GM18520 (cell line): ENCODE data around the gene MAP4K4.

Experiments used
- ATAC-seq: cut with Tn5 transposase; IDR thresholded peaks from one replicate; pipeline ENCODE4 v1.9.1; 2021; ENCODE audit not compliant: unreplicated experiment

MAP4K4 gene

DNA sequence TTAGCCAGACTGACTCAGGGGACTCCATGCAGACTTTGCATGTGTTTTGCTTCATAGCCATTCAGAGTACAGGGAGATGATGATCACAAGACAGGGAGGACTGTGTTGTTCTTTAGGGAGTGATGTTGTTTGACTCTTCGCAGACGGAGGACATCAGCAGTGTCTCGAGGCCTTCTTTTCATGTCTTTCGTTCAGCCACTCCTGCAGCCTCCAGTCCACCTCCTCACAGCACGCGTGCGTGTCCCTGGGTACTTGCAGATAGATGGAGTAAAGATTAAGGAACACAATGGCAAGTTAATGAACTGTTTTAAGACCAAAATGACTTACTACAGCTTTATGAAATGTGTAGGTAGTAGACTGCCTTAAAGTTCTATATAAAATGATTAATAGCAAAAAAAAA lies 114.7 kb downstream of the MAP4K4 start:
- ATAC-seq, result no peak

DNA sequence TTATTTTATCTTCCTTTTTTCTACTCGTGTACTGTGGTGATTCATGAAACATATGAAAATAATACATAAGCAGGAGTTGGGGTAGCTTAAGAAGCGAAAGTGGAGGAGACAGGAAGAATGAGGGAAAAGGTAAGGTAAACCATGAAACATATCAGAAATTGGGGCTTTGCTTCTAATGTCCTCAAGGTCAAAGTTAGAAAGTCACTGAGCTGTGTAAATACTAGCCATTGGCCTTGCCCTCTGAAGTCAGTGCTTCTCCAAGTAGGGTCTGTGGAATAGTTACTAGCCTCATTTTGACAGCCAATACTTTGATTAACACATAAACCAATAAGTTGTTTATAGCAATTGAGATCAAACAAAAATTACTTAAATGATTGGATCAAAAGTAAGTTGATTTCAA lies 117.2 kb downstream of the MAP4K4 start:
- ATAC-seq, result no peak

DNA sequence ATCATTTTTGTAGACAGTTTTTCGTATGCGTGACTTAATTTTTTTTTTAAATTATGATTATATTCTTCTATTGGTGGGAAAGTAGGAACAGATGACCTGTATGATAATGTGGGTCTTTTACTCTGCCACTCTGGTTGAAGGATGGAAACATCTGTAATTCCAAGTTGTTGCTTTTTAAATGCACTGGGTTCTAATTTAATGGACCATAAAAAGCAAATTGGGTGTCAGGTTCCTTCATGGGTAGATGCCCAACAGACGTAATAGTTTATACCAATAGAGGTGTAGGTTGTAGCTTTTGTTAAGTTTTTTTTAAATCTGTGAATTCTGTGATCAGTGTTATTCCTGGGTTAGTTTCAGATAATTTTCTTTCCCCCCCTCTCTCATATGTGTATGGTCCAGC lies 117.6 kb downstream of the MAP4K4 start:
- no peak for ATAC-seq

DNA sequence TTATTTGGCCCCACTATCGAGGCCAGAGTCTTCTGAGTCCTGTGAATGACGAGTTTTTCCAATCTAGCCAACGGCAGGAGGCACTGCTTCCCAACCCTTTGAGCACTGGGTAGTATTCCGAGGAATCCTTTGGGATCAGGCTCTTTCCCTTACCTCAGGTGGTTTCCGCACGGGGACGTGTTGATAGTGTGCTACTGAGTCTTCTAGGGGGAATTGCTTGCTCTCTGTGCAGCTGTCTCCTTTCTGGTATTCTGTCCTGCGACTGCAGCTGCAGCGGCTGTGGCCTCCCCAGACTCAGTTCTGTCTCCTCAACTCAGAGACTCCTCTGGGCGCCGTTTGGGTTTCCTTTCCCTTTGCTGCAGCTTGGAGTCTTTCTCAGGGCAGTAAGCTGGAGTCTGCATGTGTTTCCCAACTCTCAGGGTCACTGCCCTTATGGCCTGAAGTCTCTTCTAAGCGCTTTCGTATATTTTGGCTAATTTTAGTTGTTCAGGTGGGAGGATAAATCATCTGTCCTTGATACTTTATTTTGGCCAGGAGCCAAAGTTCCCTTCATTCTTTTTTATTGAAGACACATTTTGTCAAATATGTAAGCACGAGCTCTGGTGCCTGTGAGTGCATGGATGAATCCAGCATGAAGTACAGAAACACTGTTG lies 118.4 kb downstream of the MAP4K4 start:
- ATAC-seq, result no peak

DNA sequence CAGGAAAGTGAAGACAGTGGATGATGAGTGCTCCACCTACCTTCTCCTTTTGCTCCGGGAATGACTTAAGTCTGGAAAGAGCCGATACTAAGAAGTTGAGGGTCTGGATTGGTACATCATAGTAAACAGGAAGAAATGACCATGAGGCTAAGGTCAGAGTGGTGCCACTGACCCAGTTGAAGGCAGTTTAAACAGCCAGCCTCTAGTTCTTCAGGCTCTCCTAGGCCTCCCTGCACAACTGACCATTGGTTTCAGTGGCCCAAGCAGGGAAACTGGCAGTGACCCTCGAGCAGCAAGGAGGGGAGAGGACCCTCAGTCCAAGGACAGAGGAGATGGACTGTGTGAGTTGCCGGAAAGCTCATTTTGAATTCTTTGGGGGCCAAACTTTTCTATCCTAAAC lies 119.1 kb downstream of the MAP4K4 start:
- ATAC-seq, result no peak

DNA sequence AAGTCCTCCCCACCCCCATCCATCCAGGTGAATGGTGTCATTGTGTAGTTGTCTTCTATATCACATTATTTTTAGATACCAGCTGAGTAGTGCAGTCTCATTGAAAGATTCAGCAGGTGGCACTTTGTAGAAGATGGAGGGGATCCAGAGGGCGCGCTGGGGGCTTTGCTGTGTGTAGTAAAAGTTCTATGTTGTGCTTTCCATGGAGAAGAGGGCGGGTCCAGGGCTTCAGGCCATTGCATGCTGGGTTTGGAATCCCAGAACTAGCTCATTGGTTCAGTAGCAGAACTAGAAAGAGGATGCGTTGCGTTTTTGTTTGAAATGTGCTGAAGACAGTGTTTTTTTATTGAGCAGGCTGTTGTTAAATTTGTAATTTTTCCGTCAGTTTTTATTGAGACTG lies 120.0 kb downstream of the MAP4K4 start:
- ATAC-seq, result no peak

DNA sequence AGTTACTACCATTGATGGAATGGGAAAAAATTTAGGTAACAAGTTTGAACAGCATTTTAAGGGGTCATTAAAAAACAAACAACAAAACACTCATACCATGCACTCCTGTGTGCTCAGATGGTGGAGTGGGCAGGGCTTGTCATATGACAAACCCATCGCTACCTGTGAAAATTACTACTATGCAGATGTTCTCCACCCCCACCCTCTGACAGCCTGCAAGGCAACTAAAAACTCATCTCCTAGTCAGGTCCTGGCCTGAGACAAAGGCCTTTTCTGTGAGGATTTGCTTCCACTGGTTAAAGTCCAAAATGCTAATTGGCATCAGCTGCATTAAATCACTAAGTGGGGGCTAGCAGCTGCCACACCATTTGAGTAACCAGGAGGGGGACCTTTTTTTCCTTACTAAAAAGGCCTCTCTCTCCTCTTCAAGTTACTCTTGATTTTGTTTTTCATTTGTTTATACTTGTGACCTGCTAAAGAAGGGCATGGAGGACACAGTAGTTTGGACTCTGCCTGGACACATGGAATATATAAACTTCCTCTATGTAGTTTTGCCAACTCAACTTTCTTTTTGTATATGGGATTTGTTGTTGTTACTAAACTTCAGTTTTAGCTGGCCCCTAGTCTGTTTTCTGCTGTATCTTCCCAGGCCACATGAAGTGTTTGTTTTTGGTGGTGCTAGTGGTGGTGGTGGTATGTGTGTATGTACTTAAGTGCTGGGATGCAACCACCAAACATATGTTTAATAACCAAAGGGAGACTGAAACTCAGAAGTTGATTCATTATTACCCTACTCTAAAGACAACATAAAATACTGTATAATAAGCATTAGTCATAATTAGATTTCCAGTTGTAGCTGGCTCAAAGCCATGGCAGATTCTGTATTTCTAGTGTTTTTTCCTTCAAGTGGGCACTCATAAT lies 121.3 kb downstream of the MAP4K4 start:
- no peak for ATAC-seq

DNA sequence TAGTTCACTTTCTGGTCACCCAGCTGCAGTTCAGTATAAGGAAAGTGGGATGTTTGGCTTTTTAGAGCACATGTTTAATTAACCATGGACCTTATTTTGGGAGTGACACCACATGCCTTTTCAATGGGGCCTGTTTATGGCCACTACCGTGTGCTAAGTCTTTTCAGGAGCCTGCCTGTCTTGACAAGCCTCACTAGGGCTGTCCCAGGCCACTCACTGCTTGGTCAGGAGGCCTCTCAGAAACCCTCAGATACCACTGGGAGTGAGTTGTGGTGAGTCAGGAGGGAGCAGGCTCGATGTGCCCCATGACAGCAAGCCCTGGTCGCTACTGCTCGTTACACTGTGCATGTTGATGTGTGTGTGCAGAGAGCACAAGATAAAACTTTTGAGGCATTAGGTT lies 123.0 kb downstream of the MAP4K4 start:
- ATAC-seq, result no peak

DNA sequence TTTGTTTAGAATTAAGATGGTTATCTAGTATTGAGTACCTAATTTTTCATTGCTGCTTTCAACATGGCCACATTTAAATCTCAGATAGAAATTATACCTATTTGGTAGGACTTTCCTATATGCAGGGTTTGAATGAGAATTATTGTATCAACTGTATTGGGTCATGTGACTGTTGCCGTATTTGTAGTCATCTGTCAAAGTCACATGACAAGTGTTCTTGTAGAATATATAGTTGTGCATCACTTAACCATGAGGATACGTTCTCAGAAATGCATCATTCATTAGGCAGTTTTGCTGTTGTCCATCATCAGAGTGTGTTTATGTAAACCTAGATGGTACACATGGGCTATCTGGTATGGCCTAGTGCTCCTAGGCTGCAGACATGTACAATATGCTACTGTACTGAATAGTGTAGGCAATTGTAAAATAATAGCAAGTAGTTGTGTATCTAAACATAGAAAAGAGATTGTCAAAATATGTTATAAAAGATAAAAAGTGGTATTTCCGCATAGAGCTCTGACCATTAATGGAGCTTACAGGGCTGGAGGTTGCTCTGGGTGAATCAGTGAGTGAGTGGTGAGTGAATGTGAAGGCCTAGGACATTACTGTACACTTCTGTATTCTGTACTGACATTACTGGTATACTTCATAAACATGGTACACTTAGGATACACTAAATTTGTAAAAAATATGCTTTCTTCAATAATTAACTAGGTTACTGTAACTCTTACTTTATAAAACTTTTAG lies 123.7 kb downstream of the MAP4K4 start:
- ATAC-seq, result no peak

DNA sequence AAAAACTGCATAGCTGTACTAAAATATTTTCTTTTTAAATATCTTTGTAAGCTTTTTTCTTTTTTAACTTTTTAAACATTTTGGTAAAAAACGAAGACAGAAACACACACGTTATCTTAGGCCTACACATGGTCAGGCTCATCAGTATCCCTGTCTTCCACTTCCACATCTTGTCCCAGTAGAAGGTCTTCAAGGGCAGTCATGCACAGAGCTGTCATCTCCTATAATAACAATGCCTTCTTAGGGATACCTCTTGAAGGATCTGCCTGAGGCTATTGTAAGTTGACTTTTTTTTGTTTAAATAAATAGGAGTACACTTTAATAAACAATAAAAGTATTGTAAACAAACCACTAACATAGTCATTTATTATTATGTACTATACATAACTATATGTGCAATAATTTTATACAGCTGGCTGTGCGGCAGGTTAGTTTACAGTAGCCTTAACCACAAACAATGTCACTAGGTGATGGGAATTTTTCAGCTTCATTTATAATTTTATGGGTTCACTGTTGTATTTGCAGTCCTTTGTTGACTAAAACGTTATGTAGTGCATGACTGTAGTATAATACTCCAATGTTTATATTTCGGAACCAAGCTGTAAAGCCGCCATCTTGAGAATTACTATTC lies 124.4 kb downstream of the MAP4K4 start:
- ATAC-seq, result no peak

DNA sequence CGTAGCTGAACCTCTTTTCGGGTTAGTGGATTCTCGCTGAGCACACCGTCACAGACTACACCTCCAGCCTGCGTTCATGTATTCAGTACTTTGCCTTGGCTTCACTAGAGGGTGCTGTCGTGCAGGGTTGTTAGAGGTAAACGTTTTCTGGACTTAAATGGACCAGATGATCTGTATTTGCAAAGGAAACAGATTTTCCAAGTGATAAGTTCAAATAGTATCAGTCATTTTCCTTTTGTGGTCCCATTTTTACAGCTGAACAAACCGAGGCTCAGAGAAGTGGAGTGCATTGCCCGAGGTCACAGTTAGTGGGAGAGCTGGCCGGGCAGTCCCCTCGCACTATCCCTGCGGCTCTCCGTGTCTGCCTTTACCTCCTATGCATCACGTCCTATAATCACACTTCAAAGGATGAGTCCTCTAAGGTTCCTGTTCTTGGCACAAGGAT lies 125.9 kb downstream of the MAP4K4 start:
- no peak for ATAC-seq

DNA sequence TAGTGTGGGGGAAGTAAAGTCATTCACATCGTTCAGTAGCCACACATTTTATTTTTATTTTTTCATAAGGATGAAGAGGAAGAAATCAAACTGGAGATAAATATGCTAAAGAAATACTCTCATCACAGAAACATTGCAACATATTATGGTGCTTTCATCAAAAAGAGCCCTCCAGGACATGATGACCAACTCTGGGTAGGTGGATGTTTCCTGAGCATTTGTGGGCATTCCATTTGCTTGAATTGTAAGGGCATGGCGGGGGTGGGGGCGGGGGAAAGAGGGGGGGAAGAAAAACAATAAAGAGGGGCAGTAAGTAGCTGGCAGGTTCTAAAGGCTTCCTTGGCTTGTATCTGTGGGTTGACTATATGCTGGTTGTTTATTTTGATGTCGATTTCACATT lies 126.4 kb downstream of the MAP4K4 start:
- ATAC-seq, result no peak

DNA sequence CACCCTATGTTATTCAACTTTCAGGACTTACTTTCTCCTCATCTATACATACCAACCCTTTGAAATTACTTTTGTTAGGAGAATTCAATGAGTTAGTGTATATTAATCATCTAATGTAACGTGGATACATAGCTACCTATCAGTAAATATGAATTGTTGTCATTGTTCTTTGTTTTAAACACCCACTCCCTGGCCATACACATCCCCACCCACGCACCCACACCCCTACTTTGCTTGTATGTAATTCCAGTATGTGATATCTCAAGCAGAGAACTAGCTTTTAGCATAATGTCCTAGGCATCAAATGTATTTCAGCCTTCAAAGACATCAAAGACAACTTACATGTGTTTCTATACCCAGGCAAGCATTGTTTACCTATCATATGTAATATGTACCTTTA lies 129.2 kb downstream of the MAP4K4 start:
- ATAC-seq, result no peak

DNA sequence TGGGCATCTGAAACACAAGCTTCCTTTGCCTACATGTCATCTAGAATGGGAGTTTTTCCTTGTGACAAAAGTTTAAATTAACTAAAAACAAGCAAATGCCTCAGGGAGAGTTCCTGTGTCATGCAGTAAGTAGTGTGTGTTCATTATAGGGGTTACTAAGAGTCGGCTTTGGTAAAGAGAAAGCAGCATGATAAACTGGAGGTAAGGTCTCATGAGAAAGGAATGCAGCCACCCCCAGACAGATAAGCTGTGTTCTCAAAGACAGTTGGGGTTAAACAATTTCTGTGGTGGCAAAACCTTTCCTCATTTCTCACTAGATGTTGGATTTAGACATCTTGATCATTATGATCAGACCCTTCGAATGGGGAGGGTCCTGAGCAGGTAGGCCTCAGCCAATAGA lies 129.7 kb downstream of the MAP4K4 start:
- no peak for ATAC-seq

DNA sequence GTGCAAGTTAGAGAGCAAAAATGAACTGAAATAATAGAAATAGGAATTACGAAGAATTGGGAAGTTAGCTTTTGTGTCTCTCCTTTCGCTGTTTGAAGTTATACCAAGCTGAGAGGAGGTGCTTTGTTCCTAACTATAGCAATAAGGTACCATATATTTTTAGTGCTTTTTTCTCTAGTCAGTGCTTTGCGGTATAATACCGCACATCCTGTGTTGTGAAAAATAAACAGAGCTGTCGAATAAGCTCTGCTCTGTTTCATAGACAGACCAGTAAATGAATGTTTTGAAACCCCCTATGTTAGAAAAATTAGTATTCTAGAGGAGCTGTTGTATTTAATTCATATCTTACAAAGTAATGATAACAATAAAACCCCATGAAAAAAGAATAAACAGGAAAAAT lies 130.8 kb downstream of the MAP4K4 start:
- ATAC-seq, result no peak

DNA sequence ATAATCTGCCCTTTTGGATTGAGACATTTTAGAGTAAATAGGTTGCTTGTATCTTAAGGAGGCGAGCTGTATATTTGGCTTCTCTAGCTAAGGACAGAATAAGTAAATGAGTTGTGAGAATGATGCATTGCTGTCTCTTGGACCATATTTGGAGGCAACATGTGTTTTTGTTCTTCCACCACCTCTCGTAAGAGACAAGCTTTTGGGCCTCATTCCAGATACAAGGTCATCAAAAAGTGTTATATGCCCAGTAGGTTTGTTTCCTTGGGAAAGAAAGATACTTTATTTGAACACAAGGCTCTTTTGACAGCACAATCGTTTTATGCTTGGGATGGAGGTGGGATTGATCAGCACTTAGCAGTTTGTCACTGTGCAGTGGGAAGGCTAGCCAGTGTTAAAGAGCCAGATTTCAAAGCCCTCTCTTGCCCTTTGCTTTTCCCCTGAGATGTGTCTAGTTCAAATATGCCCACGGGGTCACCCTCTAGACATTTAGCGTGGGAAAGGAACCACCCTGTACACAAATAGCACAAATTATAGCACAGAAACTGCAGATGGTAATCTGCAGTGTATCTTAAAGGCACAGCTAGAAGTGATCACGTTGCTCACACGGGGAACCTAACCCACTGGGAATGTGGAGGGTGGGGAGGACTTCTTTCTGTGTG lies 131.3 kb downstream of the MAP4K4 start:
- no peak for ATAC-seq

DNA sequence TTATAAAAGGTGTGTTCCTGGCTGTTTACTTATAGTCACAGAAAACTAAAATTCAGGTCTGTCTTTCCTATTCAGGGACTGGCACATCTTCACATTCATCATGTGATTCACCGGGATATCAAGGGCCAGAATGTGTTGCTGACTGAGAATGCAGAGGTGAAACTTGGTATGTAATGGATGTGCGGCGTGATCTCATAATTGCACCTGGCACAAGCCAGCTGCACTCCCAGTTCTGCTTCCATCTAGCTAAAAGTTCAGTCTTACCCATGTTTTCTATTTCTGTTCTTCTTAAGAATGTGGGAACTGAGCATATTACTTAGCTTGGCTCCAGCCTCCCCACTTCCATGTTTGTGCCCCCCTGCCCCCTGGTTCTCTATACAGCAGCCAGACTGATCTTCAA lies 131.9 kb downstream of the MAP4K4 start:
- no peak for ATAC-seq

DNA sequence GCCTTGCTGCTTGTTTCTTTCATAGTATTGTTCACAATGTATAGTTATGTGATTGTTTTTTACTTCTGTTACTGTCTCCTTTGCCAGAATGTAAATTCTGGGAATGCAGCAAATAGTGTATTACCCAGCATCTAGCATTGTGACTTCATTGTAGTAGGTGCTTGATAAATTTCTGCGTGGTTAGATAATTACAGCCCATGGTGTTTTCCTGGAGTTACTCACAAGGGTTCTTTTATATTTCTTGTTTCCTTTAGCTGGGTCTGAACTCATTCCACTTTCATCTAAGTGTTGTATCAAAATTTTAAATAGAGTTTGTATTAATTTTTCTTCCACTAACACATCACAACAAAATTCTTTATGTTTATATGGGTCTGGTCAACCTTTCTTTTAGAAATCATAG lies 132.6 kb downstream of the MAP4K4 start:
- ATAC-seq, result no peak

DNA sequence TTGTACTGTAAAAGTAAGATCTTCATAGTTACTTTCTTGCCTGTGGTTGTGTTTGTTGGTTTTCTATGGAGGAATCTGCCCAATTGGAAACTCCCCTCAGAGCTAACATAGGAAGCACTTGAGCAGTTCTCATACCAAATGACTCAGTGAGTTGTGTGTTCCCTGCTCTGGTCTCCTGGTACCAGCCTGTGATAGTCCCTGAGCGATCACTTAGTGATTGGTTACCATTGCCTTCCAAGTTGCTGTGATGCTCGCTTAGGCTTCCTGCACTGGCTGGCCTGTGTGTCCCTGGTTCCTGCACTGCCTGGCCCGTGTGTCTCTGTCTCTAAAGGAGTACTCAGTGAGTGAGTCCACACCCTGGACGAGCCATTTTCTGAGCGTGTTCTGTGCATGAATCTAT lies 133.0 kb downstream of the MAP4K4 start:
- ATAC-seq, result peak; percentile 47

DNA sequence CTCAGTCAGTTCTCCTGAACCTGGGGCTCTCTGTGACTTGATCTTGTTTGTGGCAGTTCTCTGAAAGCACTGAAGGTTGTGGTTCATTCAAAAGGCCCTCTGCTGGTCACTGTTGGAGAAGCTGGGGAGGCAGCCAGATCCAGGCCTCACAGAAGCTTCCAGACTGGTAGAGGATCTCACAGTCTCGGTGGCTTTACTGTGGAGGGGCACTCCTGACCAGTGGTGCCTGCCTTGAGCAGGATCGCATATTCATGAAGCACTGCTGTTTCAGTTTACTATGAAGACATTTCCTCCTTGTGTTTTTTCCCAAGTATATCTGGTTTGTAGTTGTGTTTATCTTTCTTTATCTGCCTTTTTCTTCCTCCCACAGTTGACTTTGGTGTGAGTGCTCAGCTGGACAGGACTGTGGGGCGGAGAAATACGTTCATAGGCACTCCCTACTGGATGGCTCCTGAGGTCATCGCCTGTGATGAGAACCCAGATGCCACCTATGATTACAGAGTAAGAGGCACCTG lies 133.9 kb downstream of the MAP4K4 start:
- ATAC-seq, result no peak

DNA sequence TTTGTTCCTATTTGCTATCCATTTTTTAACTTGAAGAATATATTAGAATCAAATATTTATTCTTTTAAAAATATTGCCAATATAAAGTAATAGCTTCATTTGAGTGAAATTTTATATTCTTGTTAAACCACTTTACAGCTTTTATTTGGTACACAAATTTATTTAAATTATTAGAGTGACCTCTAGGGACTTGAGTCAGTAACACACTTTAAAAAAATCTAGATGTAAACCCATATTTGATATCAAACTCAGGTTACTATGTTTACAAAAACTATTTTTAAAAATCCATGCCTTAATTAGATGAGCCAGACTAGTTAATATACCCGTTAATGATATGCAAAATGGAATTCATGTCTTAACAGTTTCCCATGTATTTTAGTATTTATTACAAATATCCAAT lies 134.6 kb downstream of the MAP4K4 start:
- ATAC-seq, result no peak
